Hematopoietic multipotent progenitor cell (in vitro differentiated cells): ENCODE data around the gene PLA2R1. TPM values are rescaled to one million over a fixed set of nuclear protein-coding genes. Genes with fewer than 3 reads are reported as not detected.
A peak's percentile ranks its signal among the peaks of the same experiment; 100 is the strongest.
"Not testable (repeated sequence)": the region's sequence is repeated elsewhere in the genome, so short reads cannot be mapped to it uniquely, and the experiment has no call there.

Experiments
- DNase-seq, 3 donors: peaks; one replicate each; pipeline ENCODE4 v3.0.0-alpha.2; 2011 to 2015; ENCODE audit warnings: low read depth in 2 of 3, low spot score in 2 of 3
- total RNA-seq: library from RNA; depleted of rRNA; stranded (reverse); fragments of >200 nt; gene quantifications from one replicate; pipeline ENCODE4 v1.2.3, GENCODE V29; 2012

PLA2R1 gene
- total RNA-seq, 1 donor, result 2.4 TPM

GRCh38 chr2:160064916-160065315 lies 2.5 kb upstream of the PLA2R1 start:
- DNase-seq, result no peak

GRCh38 chr2:160063879-160064612 lies 1.6 kb upstream of the PLA2R1 start:
- DNase-seq, result no peak

GRCh38 chr2:160063271-160063670 lies 856 bp upstream of the PLA2R1 start:
- no peak for DNase-seq

GRCh38 chr2:160061944-160062291 lies 497 bp downstream of the PLA2R1 start:
- DNase-seq, result peak in 1 of 3 donors; percentile 14

GRCh38 chr2:160061533-160061932 lies 882 bp downstream of the PLA2R1 start:
- no peak for DNase-seq

GRCh38 chr2:160060297-160060696 lies 2.1 kb downstream of the PLA2R1 start:
- no peak for DNase-seq

- no peak for DNase-seq
Measured at GRCh38 chr2:160057356-160057755, 5.1 kb downstream of the PLA2R1 start.

- no peak for DNase-seq
Measured at GRCh38 chr2:160055726-160056108, 6.7 kb downstream of the PLA2R1 start.

GRCh38 chr2:160054984-160055725 lies 7.3 kb downstream of the PLA2R1 start:
- DNase-seq, result no peak

GRCh38 chr2:160053946-160054345 lies 8.5 kb downstream of the PLA2R1 start:
- no peak for DNase-seq

- no peak for DNase-seq
Measured at GRCh38 chr2:160052531-160052930, 9.9 kb downstream of the PLA2R1 start.

GRCh38 chr2:160051371-160051800 lies 11.0 kb downstream of the PLA2R1 start:
- DNase-seq, result no peak

- no peak for DNase-seq
Measured at GRCh38 chr2:160050147-160050546, 12.3 kb downstream of the PLA2R1 start.

- no peak for DNase-seq
Measured at GRCh38 chr2:160045703-160046210, 16.7 kb downstream of the PLA2R1 start.

- DNase-seq, result no peak
Measured at GRCh38 chr2:160044728-160045127, 17.7 kb downstream of the PLA2R1 start.

- DNase-seq, result no peak
Measured at GRCh38 chr2:160043265-160043664, 19.1 kb downstream of the PLA2R1 start.

GRCh38 chr2:160042054-160042453 lies 20.4 kb downstream of the PLA2R1 start:
- DNase-seq, result no peak

GRCh38 chr2:160041091-160041490 lies 21.3 kb downstream of the PLA2R1 start:
- no peak for DNase-seq

- no peak for DNase-seq
Measured at GRCh38 chr2:160039166-160039903, 23.1 kb downstream of the PLA2R1 start.

GRCh38 chr2:160038662-160039061 lies 23.8 kb downstream of the PLA2R1 start:
- not testable (repeated sequence) for DNase-seq

GRCh38 chr2:160036736-160037135 lies 25.7 kb downstream of the PLA2R1 start:
- DNase-seq, result no peak
